Kasumi-1 (cell line): ENCODE data around the gene TMTC1.

Source experiments
- DNase-seq, 2 experiments: peaks; one replicate each; lab custom pipeline; 2025; lab: John Stamatoyannopoulos, UW

TMTC1 gene

GRCh38 chr12:29531471-29531870, 252.3 kb downstream of the TMTC1 start:
- no peak for DNase-seq

- no peak for DNase-seq
Measured at GRCh38 chr12:29530436-29530835, 253.3 kb downstream of the TMTC1 start.

GRCh38 chr12:29528161-29528560, 255.6 kb downstream of the TMTC1 start:
- no peak for DNase-seq

- DNase-seq, result no peak
Measured at GRCh38 chr12:29521951-29522350, 261.8 kb downstream of the TMTC1 start.

GRCh38 chr12:29519585-29520182, 264.1 kb downstream of the TMTC1 start:
- peak; percentile 50 to 75 for DNase-seq

GRCh38 chr12:29518407-29518806, 265.3 kb downstream of the TMTC1 start:
- DNase-seq, result no peak

- no peak for DNase-seq
Measured at GRCh38 chr12:29517264-29517663, 266.5 kb downstream of the TMTC1 start.

GRCh38 chr12:29516431-29516875, 267.3 kb downstream of the TMTC1 start:
- no peak for DNase-seq

GRCh38 chr12:29510591-29511185, 273.1 kb downstream of the TMTC1 start:
- DNase-seq, result no peak

GRCh38 chr12:29509503-29509902, 274.2 kb downstream of the TMTC1 start:
- no peak for DNase-seq

- no peak for DNase-seq
Measured at GRCh38 chr12:29508949-29509348, 274.8 kb downstream of the TMTC1 start.

- no peak for DNase-seq
Measured at GRCh38 chr12:29505122-29505521, 278.6 kb downstream of the TMTC1 start.

- DNase-seq, result no peak
Measured at GRCh38 chr12:29503283-29503682, 280.5 kb downstream of the TMTC1 start.

- no peak for DNase-seq
Measured at GRCh38 chr12:29499235-29499634, 284.5 kb downstream of the TMTC1 start.

GRCh38 chr12:29497588-29497987, 286.2 kb downstream of the TMTC1 start, which contains the start of gene OVCH1:
Gene OVCH1 (minus strand): TSS chr12:29497686. CDS start chr12:29497686, 0 bp downstream.
- DNase-seq, result no peak

- DNase-seq, result no peak
Measured at GRCh38 chr12:29492891-29493290, 290.9 kb downstream of the TMTC1 start.

GRCh38 chr12:29486972-29487371, 296.8 kb downstream of the TMTC1 start:
- DNase-seq, result no peak

- peak; percentile 80 to 91 for DNase-seq
Measured at GRCh38 chr12:29463198-29463597, 320.5 kb downstream of the TMTC1 start.

GRCh38 chr12:29460082-29460481, 323.7 kb downstream of the TMTC1 start:
- DNase-seq, result no peak

GRCh38 chr12:29455087-29455486, 328.7 kb downstream of the TMTC1 start:
- DNase-seq, result no peak

GRCh38 chr12:29451888-29452287, 331.9 kb downstream of the TMTC1 start:
- DNase-seq, result no peak
